Activated T-cell treated with anti-CD3 and anti-CD28 coated beads for 48 hours (primary cell): ENCODE measurements around the gene TIMM17B.
A peak's percentile ranks its signal among the peaks of the same experiment; 100 is the strongest.
"Not testable (repeated sequence)": the region's sequence is repeated elsewhere in the genome, so short reads cannot be mapped to it uniquely, and the experiment has no call there.

Experiments used
- DNase-seq: peaks from one replicate; pipeline ENCODE4 v3.0.0-alpha.2; 2020; ENCODE audit warnings: low read depth

The TIMM17B gene

GRCh38 chrX:48894891-48895290, 2.7 kb downstream of the TIMM17B start:
- no peak for DNase-seq

GRCh38 chrX:48893556-48894348, 3.8 kb downstream of the TIMM17B start:
- DNase-seq: no peak

GRCh38 chrX:48892896-48893295, 4.7 kb downstream of the TIMM17B start:
- DNase-seq: no peak

- peak; percentile 65 for DNase-seq
Measured at GRCh38 chrX:48891402-48892288, 5.9 kb downstream of the TIMM17B start.

- no peak for DNase-seq
Measured at GRCh38 chrX:48890934-48891401, 6.6 kb downstream of the TIMM17B start.

- DNase-seq: no peak
Measured at GRCh38 chrX:48890296-48890925, 7.2 kb downstream of the TIMM17B start.

GRCh38 chrX:48886586-48886985, 11.0 kb downstream of the TIMM17B start:
- not testable (repeated sequence) for DNase-seq

GRCh38 chrX:48883729-48884128, 13.8 kb downstream of the TIMM17B start:
- no peak for DNase-seq

- DNase-seq: not testable (repeated sequence)
Measured at GRCh38 chrX:48876944-48877343, 20.6 kb downstream of the TIMM17B start.

- not testable (repeated sequence) for DNase-seq
Measured at GRCh38 chrX:48872017-48872416, 25.6 kb downstream of the TIMM17B start.

GRCh38 chrX:48864210-48864609, 33.4 kb downstream of the TIMM17B start:
- no peak for DNase-seq

- no peak for DNase-seq
Measured at GRCh38 chrX:48854898-48855297, 42.7 kb downstream of the TIMM17B start.

- DNase-seq: not testable (repeated sequence)
Measured at GRCh38 chrX:48854121-48854804, 43.3 kb downstream of the TIMM17B start.

- DNase-seq: not testable (repeated sequence)
Measured at GRCh38 chrX:48853494-48853893, 44.1 kb downstream of the TIMM17B start.

- DNase-seq: no peak
Measured at GRCh38 chrX:48852857-48853256, 44.7 kb downstream of the TIMM17B start.

GRCh38 chrX:48848847-48849246, 48.7 kb downstream of the TIMM17B start:
- DNase-seq: no peak
